NCI-H187 treated with DMSO at 0.1 percent for 48 hours (cell line): ENCODE results near the gene DNAJC9.
"Not testable (repeated sequence)": the region's sequence is repeated elsewhere in the genome, so short reads cannot be mapped to it uniquely, and the experiment has no call there.

Experiments used
- DNase-seq: peaks from one replicate; lab custom pipeline; 2025; lab: John Stamatoyannopoulos, UW

Gene DNAJC9, protein sequence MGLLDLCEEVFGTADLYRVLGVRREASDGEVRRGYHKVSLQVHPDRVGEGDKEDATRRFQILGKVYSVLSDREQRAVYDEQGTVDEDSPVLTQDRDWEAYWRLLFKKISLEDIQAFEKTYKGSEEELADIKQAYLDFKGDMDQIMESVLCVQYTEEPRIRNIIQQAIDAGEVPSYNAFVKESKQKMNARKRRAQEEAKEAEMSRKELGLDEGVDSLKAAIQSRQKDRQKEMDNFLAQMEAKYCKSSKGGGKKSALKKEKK

DNA sequence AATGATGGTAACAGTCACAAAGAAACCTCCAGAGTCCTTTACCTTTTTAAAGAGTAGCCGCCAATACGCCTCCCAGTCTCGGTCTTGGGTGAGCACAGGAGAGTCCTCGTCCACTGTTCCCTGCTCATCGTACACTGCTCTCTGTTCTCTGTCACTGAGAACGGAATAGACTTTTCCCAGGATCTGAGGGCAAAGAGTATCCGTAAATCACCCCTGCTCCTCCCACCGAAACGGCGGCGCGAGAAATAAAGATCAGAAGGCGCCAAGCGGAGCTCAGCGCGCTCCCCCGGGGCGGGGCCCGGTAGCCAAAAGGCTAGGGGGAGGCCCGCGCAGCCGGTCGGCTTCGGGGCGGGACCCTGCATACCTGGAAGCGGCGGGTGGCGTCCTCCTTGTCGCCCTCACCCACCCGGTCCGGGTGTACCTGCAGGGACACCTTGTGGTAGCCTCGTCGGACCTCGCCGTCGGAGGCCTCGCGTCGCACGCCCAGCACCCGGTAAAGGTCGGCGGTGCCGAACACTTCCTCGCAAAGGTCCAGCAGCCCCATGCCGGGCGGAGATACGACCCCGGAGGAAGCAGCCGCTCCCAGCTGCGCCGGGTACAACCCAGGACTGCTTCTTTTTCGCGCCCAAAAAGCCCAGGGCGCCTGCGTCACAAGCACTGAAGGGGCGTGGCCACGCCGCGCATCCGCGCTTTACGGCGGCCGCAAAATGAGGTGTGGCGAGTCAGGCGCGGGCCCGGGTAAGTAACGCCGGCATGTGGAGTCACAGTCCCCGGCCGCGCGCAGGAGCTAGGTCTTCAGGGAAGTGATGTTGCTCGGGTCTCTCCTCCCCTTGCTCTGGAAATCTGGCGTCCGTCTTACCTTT lies at the start of gene DNAJC9:
Gene DNAJC9, minus strand, starts transcription at position 610 of the 863 bp plus-strand sequence. Its CDS starts 66 bp downstream, at position 544.
- peak; percentile 13 for DNase-seq

DNA sequence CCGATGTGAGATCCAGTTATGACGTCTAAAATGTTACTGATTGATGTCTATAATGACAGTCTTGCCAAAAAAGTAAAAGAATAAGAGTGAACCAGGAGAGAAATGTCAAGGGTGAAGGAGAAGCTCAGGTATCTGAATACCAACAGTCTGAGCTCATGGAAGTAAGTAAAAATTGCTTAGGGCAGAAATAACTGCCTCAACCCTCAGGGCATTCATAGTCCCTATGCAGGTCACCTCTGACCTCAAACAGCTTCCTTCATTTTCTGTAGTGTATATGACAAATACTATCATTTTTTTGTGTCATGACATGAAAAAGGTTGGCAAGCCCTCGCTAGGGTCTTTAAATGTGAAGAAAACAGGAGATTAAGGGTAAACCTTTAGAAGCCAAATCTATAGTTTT lies 46.4 kb upstream of the DNAJC9 start:
- DNase-seq: no peak

DNA sequence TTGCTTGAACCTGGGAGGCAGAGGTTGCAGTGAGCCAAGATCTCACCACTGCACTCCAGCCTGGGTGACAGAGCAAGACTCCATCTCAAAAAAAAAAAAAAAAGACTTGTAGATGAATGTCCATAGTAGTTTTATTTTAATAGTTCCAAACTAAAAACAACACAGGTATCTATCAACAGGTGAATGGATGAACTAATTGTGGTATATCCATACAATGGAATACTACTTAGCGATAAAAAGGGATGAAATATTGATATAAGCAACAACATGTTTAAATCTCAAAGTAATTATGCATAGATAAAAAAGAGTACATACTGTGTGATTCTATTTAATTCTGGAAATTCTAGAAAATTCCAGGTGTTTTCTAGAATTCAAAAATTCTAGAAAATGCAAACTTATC lies 42.9 kb upstream of the DNAJC9 start:
- DNase-seq: no peak

DNA sequence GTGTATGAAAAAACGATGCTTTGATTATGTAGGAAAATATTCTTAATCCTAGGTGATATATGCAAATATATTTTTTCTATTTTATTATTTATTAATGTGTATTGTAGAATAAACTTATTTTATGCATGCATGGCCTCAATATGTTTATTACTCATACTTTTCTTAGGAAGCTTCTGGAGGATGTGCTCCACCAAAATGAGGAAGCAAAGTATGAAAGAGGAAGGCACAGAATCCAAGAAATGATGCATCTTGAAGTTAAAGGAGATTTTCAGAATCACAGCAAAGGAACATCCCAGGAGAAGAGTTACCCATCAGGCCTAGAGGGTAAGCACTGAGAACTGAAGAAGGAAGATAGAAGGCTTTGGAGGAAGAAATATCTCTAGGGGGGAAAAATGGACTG lies 40.4 kb upstream of the DNAJC9 start:
- no peak for DNase-seq

DNA sequence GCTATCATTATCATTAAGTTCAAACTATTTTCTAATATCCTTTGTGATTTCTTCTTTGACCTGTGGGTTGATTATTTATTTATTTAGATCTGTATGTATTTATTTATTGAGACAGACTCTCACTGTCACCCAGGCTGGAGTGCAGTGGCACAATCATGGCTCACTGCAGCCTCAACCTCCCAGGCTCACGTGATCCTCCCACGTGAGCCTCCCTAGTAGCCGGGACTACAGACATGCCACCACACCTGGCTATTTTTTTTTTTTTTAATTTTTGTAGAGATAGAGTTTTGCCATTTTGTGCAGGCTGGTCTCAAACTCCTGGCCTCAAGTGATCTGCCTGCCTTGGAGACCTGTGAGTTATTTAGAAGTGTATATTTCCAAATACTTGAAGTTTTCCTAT lies 34.0 kb upstream of the DNAJC9 start:
- DNase-seq: no peak

DNA sequence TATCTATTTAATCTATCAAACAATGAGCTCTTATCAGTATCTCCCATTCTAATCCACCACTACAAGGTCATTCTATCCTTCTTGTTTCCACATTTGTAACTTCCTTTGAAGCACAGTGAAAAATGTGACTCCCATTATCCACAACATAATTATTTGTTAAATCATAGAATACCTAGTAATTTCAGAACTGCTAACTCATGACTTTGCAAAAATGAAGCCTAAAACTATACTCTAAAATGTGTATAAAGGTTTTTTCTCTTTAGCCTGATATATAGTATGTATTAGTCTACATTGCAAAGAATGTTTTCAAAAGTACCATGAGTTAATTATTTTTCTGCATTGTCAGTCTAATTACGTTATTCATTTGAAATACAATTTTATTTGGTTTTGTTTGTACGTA lies 17.4 kb upstream of the DNAJC9 start:
- DNase-seq: no peak

DNA sequence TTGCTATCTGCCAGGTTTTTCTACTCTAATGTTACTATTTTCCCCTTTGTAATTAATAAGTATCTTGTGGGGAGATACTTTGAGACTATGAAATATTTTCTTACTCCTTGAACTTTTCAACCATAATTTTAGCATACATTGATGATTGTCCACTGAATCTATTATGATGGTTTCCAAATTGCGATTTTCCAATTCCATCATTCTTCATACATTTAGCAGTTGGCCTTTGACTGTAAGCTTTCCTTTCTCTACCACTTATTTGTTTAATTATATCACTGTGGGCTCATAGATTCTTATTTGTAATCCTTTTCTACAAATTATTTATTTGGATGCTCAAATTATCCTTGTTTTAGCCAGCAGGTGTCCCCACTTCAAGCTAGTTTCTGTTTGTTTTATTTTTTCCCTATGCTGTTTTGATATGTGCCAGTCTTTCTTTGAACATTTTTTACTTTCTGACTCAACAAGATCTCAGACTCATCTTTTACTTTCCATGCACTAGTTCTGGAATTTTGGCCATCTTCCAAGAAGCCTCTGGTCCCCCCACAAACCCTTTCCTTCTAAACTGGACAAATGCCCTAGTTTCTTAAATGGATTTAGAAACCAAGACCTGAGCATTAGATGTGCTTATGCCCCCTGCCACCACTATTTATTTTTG lies 16.8 kb upstream of the DNAJC9 start:
- no peak for DNase-seq

DNA sequence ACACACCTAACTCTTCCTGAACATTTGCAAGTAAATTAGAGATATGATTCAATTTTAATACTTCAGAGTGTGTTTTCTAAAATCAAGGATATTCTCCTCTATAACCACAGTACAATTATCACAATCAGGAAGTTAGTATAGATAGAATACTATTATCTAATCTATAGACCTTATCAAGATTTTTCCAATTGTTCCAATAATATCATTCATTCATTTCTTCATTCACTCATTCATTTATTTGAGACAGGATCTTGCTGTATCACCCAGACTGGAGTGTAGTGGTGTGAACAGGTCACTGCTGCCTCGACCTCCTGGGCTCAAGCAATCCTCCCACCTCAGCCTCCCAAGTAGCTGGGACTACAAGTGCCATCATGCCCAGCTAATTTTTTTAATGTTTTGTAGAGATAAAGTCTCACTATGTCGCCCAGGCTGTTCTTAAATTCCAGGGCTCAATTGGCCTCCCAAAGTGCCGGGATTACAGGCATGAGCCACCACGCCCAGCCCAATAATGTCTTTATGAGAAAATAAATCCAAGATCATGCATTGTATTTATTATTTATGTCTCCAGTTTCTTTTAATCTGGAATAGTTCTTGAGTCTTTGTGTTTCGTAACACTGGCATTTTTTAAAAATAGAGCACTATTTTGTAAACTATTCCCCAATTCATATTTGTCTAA lies 16.0 kb upstream of the DNAJC9 start:
- DNase-seq: no peak

DNA sequence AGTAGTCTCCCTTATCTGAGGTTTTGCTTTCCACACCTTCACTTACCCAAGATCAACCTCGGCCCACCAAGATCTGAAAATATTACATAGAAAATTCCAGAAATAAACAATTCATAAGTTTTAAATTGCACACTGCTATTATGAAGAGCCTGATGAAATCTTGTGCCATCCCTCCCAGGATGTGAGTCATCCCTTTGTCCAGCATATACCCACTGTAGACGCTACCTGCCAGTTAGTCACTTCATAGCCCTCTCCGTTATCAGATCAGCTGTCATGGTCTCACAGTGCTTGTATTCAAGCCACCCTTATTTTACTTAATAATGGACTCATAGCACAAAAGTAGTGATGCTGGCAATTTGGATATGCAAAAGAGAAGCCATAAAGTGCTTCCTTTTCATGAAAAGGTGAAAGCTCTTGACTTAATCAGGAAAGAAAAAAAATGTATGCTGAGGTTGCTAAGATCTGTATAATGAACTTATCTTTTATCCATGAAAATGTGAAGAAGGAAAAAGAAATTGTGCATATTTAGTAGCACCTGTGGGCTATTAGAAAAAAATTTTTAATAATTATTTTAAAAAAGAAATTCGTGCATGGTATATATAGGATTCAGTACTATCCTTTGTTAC lies 15.2 kb upstream of the DNAJC9 start:
- DNase-seq: no peak

DNA sequence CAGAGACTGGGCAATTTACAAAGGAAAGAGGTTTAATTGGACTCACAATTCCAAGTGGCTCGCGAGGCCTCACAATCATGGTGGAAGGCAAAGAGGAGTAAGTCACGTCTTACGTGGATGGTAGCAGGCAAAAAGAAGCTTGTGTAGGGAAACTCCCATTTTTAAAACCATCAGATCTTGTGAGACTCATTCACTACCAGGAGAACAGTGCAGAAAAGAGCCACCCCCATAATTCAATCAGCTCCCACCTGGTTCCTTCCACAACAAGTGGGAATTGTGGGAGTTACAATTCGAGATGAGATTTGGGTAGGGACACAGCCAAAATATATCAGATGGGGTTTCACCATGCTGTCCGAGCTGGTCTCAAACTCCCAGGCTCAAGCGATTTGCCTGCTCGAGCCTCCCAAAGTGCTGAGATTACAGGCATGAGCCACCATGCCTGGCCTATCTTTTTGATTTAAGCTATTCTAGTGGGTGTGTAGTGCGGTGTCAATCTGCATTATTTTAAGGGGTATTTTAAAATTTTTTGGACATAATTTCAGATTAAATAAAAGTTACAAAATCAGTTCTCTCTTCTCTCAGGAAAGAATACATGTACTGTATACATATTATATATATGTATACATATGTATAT lies 14.4 kb upstream of the DNAJC9 start:
- DNase-seq: no peak

DNA sequence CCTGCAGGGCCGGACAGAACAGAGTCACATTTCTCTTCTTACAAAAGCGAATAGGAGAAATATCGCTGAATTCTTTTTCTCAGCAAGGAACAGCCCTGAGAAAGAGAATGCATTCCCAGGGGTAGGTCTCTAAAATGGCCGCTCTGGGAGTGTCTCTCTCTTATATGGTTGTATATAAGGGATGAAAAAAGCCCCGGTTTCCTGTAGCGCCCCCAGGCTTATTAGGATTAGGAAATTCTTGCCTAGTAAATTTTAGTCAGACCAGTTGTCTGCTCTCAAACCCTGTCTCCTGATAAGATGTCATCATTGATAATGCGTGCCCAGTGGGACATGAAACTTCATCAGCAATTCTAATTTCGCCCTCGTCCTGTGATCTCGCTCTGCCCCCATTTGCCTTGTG lies 11.6 kb upstream of the DNAJC9 start:
- not testable (repeated sequence) for DNase-seq

DNA sequence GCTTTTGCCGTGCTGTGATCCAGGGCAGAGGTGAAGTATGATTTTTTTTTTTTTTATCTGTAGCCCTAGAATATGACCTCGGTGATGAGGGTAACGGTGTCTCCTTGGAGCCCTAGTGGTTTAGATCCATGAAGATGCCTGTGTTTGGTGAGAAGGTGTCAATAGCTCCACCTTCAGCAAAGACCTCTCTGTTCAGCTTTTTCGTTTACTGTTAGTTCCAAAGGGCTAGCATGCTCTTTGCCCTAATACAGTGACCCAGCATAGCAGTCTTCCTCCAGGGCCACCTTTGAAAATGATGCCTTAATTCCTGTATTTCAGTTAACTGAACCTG lies 6.1 kb upstream of the DNAJC9 start:
- DNase-seq: no peak

DNA sequence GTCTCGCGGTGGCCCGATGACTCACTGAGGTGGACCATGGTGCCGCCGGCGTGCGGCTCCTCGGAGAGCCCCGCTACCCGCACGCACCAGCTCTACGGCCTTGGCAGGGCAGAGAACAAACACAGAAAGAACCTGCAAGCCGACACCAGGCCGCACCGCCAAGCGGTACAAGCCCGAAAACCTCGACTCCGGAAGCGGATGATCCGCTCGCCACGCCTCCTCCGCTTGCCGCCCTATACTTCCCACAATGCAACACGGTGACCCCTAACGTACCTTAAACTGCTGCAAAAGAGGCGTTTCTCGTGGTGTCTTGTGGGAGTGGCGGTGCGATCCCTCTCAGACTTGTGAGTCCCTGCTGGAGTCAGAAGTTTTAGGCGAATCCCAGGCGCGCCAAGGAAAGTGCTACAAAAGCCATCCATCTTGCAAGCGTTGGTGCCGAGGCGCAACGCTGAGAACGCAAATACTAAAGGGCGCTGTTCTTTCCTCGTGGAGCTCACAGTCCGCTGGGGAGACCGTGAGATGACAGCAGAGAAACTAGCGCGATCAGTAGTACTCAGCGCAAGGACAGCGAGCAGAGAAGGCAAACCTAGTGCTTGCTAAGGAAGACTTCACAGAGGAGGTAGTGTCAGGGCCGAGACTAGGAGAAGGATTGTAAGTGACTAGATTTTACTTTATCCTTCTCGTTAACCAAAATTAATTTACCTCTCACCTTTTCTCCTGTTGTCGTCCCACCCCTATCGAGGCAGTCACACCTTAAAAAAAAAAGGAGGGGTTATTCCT lies 5.6 kb upstream of the DNAJC9 start, which contains the start of gene MRPS16:
Gene MRPS16, minus strand, starts transcription at position 200 of the 780 bp plus-strand sequence. Its CDS starts 162 bp downstream, at position 38.
- DNase-seq: peak; percentile 82

DNA sequence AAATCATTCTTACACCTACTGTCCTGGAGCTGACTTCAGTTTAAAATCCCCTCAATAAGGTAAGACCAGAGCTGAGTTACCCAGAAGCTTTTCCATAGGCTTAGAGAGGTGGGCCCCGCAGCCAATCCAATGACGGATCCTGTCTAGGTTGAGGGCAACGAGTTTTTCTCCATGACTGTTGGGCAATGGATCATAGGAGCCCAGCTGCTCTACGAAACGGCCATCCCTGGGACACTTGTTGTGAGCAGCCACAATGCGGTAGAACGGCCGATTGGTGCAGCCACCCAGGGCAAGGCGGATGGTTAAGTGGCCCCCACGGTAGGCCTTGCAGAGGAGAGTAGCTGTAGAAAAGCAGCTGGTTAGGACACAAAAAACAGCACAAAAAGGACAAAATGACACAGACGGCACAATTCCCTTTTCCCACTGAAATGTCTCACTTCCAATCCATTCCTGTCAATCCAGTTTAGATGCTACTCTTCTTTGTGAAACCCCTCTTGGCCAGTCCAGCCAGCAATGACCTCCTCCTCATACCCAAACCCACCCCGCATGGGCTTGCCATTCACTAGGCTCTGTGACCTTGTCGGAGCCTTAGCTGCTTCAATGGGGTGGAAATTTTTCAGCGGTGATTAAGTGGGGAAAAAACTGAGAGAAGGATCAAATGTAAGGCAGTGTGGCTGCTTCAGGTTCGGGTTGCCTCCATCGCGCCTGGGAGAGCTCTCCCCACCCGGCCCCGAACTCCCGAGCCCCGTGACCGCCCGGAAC lies 4.8 kb upstream of the DNAJC9 start:
- DNase-seq: no peak

DNA sequence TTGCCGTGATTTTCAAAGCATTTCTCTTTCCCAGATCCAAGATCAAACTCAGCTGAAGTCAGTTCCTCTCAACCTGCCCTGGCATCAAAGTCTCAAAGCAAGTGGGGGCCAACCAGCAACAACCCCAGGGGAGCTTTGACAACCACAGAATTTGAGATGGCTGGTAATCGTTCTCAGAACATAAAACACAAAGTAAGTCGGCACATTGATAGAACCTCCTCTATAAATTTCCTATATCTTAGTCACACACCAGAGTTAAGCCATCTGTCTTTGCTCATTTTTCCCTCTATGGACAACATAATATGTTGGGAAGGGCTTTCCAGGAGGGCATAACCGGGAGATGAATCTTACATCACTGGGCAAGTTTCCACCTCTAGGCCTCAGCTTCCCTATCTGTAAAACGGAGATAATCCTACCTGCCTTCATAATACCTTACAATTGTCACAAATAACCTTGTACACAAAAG lies 1.2 kb upstream of the DNAJC9 start:
- DNase-seq: no peak

DNA sequence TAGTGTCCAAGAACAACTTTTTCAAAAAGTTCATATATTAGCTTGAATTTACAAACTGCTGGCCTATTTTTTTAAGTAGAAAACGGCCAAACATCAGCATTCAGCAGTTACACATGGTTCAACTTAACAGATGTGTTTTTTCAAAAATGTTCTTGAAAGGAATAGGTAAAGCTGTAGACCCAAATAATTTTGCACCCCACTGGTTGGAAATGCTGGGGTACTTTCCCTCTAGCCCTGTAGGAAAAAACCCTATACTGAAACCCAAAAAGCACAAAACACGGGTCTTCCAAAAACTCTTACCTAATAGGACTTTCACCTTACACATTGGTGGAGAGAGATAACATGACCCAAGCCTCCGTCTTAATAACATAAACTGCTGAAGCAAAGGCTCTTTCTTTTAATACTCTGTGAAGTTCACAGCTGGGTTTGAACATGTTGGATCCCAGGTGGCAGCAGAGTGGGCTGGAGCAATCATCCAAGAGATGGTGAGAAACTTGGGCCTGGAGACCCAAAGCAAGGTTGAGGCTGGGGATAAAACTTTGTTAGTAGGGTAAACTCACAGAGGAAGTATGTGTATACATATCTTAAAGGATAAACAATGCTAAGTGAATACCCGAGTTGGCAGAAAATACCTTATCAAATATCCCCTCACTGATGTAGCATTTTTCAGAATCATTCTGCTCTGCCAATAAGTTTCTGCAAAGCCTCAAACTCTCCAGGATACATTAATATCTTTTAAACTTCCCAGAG lies 629 bp upstream of the DNAJC9 start:
- no peak for DNase-seq

DNA sequence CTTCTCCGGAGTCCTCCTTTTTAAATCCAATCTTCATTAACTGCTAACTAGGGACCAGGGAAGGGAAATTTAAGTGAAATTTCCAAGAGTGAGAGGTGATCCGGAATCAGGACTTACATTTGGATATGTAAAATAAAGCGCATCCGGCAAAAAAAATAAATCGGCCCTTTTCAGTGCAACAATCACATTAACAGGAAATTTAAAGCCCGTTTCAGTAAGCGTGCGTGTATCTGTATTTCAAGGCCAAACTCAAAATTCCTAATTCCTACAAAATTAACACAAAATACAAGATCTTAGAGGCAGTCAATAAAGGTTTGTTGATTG lies 771 bp downstream of the DNAJC9 start:
- no peak for DNase-seq

DNA sequence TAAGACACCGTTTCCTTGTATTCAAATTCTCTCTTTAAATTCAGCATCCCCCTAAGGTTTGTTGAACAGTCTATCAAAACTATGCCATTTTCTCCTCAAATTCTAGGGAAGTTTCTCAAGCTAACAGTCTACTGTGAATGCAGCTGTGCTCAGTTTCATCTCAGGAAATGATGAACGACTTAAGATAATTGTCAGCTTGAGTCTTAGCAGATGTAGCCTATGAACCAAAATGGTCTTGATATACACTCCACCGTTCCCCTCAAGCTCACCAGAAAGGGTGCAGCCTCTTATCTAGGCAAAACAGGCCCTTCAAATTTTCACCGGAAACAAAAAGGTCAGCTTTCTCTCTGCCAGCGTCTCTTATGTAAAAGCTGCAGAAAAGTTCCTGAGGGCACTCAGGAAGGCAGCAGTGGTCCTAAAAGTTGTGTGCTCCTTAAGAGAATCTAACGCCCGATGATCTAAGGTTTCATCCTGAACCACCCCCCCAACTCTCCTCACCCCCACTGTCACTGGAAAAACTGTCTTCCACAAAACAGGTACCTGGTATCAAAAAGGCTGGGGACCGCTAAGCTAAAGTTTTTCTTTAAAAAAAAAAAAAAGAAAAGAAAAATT lies 2.1 kb downstream of the DNAJC9 start:
- no peak for DNase-seq

DNA sequence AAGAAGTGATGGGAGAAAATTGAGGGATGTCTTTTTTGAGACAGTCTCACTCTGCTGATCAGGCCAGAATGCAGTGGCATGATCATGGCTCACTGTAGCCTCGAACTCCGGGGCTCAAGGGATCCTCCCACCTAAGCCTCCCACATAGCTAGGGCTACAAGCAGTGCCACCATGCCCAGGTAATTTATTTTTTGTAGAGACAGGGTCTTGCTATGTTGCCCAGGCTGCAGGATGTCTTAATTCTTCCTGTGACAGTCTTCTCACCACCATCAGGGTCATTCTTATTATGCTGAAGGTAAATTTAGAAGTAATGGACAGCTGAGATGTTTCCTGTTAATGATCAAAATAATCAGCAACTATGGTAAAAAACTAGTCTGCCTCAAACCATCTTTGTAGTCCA lies 7.1 kb downstream of the DNAJC9 start:
- DNase-seq: no peak
